Measurements from ENCODE around the gene C10orf105.

Gene C10orf105

DNA sequence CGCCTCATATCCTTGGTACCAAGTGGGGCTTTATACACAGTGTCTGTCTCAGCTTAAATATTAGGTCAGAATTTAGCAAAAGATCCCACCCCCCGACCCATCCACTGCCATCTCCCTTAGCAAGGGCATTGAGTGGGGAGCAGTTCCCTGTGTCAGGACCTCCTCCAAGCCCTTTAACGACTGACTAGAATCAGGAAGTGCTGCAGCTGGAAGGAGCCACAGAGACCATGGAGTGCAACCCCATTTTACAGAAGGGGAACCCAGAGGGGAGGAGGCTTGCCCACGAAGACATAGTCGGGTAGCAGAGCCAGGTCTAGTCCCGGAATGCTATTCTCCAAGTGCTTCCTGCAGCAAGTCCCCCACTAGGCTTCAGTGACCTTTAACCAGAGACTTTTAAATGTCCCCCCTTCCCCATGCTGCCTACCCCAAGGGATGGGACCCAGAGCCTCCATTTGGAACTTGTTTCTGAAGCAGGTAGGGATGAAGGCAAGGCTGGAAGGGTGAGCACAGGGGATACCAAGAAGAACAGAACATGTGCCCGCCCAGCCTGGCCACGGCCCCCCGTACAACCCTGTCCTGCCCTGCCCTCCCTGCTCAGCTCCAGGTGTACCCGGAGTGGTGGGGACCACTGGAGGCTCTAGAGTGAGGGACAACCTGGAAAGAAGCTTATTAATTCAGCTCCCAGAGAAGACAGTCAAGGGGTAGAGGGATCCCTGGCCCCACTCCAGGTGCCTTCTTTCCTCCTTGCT, 41.3 kb downstream of the C10orf105 start:
- no peaks in the 10 kb centered on the region for H3K79me1 ChIP-seq (ENCODE audit: low read length)
- H3K4me2 ChIP-seq (ENCODE audit: low read length), result no peak overlapping the region
- DNase-seq, result no peak
- H2AK5ac ChIP-seq (ENCODE audit: low read length), result no peak overlapping the region
- no peak overlapping the region for H3K23ac ChIP-seq (ENCODE audit: low read length)
- H3K4me3 ChIP-seq (ENCODE audit: low read depth, low read length), result no peak overlapping the region
- no peaks in the 10 kb centered on the region for H3K36me3 ChIP-seq (ENCODE audit: control insufficient read depth in 1 of 2, insufficient read depth in 2 of 2, low read length in 2 of 2)
- H4K8ac ChIP-seq (ENCODE audit: low read depth, low read length), result no peak overlapping the region
- H3K27me3 ChIP-seq (ENCODE audit: insufficient read depth, low read length), result no peaks in the 10 kb centered on the region
- H4K91ac ChIP-seq (ENCODE audit: low read depth, low read length), result no peak overlapping the region
- WGBS (ENCODE audit: extremely low coverage, insufficient coverage, insufficient read length), result no CpG with 5 or more reads among the region's 10 CpGs
- H3K4ac ChIP-seq (ENCODE audit: low read depth, low read length), result no peak overlapping the region
- H2BK5ac ChIP-seq (ENCODE audit: low read depth, low read length, poor library complexity), result no peak overlapping the region
- H4K12ac ChIP-seq (ENCODE audit: low read depth, low read length), result no peak overlapping the region
- H3K4me1 ChIP-seq (ENCODE audit: control insufficient read depth in 1 of 2, insufficient read depth in 2 of 2, low read length in 2 of 2), result no peaks in the 10 kb centered on the region
- H3K79me2 ChIP-seq (ENCODE audit: control insufficient read depth, insufficient read depth, low read length, poor library complexity), result no peaks in the 10 kb centered on the region
- H3K27ac ChIP-seq (ENCODE audit: low read depth, low read length), result no peak overlapping the region
- H2BK120ac ChIP-seq (ENCODE audit: insufficient read depth, low read length, poor library complexity), result no peak overlapping the region
- H3K9me3 ChIP-seq (ENCODE audit: insufficient read depth, low read depth, low read length), result no peaks in the 10 kb centered on the region
- no peak overlapping the region for H3K9ac ChIP-seq (ENCODE audit: low read length)
- no peak overlapping the region for H2AFZ ChIP-seq (ENCODE audit: insufficient read depth, low read length, poor library complexity)
- no peak overlapping the region for H3K18ac ChIP-seq (ENCODE audit: low read length)
- no peak overlapping the region for H3K14ac ChIP-seq (ENCODE audit: low read length)
- no peak overlapping the region for H2BK12ac ChIP-seq (ENCODE audit: low read length)

DNA sequence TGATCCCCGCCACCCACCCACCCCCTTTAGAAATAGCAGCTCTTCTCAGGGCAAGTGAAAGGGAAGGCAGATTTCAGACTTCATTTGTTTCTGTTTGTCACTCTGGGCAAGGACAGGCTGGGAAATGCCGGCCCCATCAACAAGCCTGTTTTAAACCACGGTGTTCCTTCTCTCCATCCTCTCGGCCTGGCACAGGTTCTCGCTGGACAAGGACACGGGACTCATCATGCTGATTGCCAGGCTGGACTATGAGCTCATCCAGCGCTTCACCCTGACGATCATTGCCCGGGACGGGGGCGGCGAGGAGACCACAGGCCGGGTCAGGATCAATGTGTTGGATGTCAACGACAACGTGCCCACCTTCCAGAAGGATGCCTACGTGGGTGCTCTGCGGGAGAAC, 42.3 kb downstream of the C10orf105 start:
- Histone ChIP-seq H3K23ac (ENCODE audit: low read length) (no peak overlapping the region), H2AK5ac (ENCODE audit: low read length) (no peak overlapping the region), H3K79me2 (ENCODE audit: control insufficient read depth, insufficient read depth, low read length, poor library complexity) (no peaks in the 10 kb centered on the region), H4K12ac (ENCODE audit: low read depth, low read length) (no peak overlapping the region), H2BK12ac (ENCODE audit: low read length) (no peak overlapping the region), H3K4me2 (ENCODE audit: low read length) (no peak overlapping the region), H2BK5ac (ENCODE audit: low read depth, low read length, poor library complexity) (no peak overlapping the region), H3K79me1 (ENCODE audit: low read length) (no peaks in the 10 kb centered on the region), H3K27ac (ENCODE audit: low read depth, low read length) (no peak overlapping the region), H4K91ac (ENCODE audit: low read depth, low read length) (no peak overlapping the region), H3K4me3 (ENCODE audit: low read depth, low read length) (no peak overlapping the region), H3K18ac (ENCODE audit: low read length) (no peak overlapping the region), H3K9me3 (ENCODE audit: insufficient read depth, low read depth, low read length) (no peaks in the 10 kb centered on the region), H3K27me3 (ENCODE audit: insufficient read depth, low read length) (no peaks in the 10 kb centered on the region), H3K4me1 (ENCODE audit: control insufficient read depth in 1 of 2, insufficient read depth in 2 of 2, low read length in 2 of 2) (no peaks in the 10 kb centered on the region), H3K36me3 (ENCODE audit: control insufficient read depth in 1 of 2, insufficient read depth in 2 of 2, low read length in 2 of 2) (no peaks in the 10 kb centered on the region), H2BK120ac (ENCODE audit: insufficient read depth, low read length, poor library complexity) (no peak overlapping the region), H3K14ac (ENCODE audit: low read length) (no peak overlapping the region), H3K9ac (ENCODE audit: low read length) (no peak overlapping the region), H2AFZ (ENCODE audit: insufficient read depth, low read length, poor library complexity) (no peak overlapping the region), H4K8ac (ENCODE audit: low read depth, low read length) (no peak overlapping the region), H3K4ac (ENCODE audit: low read depth, low read length) (no peak overlapping the region)
- WGBS (ENCODE audit: extremely low coverage, insufficient coverage, insufficient read length), result no CpG with 5 or more reads among the region's 17 CpGs
- DNase-seq, result no peak

DNA sequence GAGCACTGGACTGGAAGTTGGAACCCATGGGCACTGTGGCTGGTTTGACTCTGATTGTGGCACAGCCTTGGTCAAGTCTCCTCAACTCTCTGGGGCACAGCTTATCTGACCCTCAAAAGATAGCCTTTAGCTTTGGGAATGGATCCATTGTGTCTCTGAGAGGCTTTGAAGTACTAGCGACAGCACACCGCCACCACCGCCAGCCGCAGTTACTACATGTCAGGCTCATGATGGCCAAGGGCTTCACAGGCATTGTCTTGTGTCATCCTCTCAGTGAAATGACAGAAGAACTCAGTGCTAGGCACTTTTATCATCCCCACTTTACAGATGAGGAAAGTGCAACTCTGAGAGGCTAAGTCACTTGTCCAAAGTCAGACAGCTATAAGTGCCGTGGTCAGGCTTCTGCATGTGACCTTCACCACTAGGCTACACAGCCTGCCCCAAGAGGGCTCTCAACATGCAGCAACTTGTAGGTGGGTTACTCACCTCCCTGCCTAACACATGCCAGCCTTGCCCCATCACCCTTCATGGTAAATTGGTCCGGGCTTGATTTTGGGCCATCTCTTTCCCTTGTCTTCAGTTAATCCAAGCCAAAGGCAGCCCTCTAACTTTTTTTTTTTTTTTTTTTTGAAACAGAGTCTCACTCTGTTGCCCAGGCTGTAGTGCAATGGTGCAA, 44.1 kb downstream of the C10orf105 start:
- Histone ChIP-seq H2BK120ac (ENCODE audit: insufficient read depth, low read length, poor library complexity) (no peak overlapping the region), H2AK5ac (ENCODE audit: low read length) (no peak overlapping the region), H3K4me1 (ENCODE audit: control insufficient read depth in 1 of 2, insufficient read depth in 2 of 2, low read length in 2 of 2) (no peaks in the 10 kb centered on the region), H3K79me2 (ENCODE audit: control insufficient read depth, insufficient read depth, low read length, poor library complexity) (no peaks in the 10 kb centered on the region), H3K79me1 (ENCODE audit: low read length) (no peaks in the 10 kb centered on the region), H3K18ac (ENCODE audit: low read length) (no peak overlapping the region), H4K12ac (ENCODE audit: low read depth, low read length) (no peak overlapping the region), H3K4me2 (ENCODE audit: low read length) (no peak overlapping the region), H4K91ac (ENCODE audit: low read depth, low read length) (no peak overlapping the region), H2BK5ac (ENCODE audit: low read depth, low read length, poor library complexity) (no peak overlapping the region), H3K9ac (ENCODE audit: low read length) (no peak overlapping the region), H3K27me3 (ENCODE audit: insufficient read depth, low read length) (no peaks in the 10 kb centered on the region), H3K4me3 (ENCODE audit: low read depth, low read length) (peak overlapping the region; percentile 49), H3K23ac (ENCODE audit: low read length) (no peak overlapping the region), H3K4ac (ENCODE audit: low read depth, low read length) (no peak overlapping the region), H3K36me3 (ENCODE audit: control insufficient read depth in 1 of 2, insufficient read depth in 2 of 2, low read length in 2 of 2) (no peaks in the 10 kb centered on the region), H3K14ac (ENCODE audit: low read length) (no peak overlapping the region), H2BK12ac (ENCODE audit: low read length) (no peak overlapping the region), H3K9me3 (ENCODE audit: insufficient read depth, low read depth, low read length) (no peaks in the 10 kb centered on the region), H4K8ac (ENCODE audit: low read depth, low read length) (no peak overlapping the region), H3K27ac (ENCODE audit: low read depth, low read length) (no peak overlapping the region), H2AFZ (ENCODE audit: insufficient read depth, low read length, poor library complexity) (no peak overlapping the region)
- WGBS (ENCODE audit: extremely low coverage, insufficient coverage, insufficient read length), result no CpG with 5 or more reads among the region's 6 CpGs
- no peak for DNase-seq

DNA sequence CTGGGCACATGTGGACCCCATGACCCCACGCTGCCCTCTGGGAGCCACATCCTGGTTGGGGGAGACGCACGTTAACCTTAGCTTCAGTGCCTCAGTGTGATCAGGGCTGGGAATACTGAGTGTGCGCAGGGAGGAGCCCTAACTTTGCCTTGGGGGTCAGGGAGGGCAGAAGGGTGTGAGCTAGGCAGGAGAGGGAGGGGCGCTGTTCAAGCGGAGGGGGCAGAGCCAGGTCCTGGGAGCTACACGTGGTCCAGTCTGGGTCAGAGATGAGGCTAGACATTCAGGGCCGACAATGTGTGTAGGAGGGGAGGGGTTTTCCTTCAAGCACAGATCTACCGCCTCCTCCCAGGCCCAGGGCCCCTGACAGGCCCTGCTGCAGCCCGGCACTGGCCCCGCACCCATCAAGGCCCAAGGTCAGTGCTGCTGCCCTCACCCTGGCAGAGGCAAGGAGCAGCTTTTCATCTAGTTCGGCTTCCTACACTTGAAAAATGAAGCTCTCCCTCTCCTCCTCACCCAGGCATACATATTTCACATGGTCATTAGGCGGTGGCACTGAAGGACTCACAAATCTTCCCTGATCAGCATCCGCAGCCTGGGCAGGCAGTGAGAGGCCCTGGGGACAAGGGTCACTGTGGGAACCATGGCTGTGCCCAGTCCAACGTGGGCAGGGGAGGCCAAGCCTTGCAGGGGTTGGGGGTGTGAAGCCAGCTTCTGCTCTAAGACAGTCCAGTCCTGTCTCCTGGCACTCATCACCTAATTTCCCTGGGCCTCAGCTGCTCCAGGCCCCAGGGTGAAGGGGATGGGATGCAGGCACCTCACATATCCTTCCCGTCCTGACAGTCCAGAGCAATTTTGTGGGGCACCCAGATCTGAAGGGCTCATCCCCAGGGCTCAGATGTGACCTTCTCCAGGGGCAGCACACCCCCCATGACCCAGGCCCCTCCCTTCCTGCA, 47.3 kb downstream of the C10orf105 start:
- no peak for DNase-seq
- Histone ChIP-seq H4K8ac (ENCODE audit: low read depth, low read length) (no peak overlapping the region), H3K18ac (ENCODE audit: low read length) (no peak overlapping the region), H2AFZ (ENCODE audit: insufficient read depth, low read length, poor library complexity) (no peak overlapping the region), H3K27me3 (ENCODE audit: insufficient read depth, low read length) (no peaks in the 10 kb centered on the region), H3K9me3 (ENCODE audit: insufficient read depth, low read depth, low read length) (no peaks in the 10 kb centered on the region), H3K27ac (ENCODE audit: low read depth, low read length) (no peak overlapping the region), H3K79me1 (ENCODE audit: low read length) (no peaks in the 10 kb centered on the region), H2BK120ac (ENCODE audit: insufficient read depth, low read length, poor library complexity) (no peak overlapping the region), H3K36me3 (ENCODE audit: control insufficient read depth in 1 of 2, insufficient read depth in 2 of 2, low read length in 2 of 2) (no peaks in the 10 kb centered on the region), H3K4ac (ENCODE audit: low read depth, low read length) (no peak overlapping the region), H2AK5ac (ENCODE audit: low read length) (no peak overlapping the region), H2BK5ac (ENCODE audit: low read depth, low read length, poor library complexity) (no peak overlapping the region), H3K4me1 (ENCODE audit: control insufficient read depth in 1 of 2, insufficient read depth in 2 of 2, low read length in 2 of 2) (no peaks in the 10 kb centered on the region), H3K4me2 (ENCODE audit: low read length) (no peak overlapping the region), H3K9ac (ENCODE audit: low read length) (no peak overlapping the region), H4K91ac (ENCODE audit: low read depth, low read length) (no peak overlapping the region), H2BK12ac (ENCODE audit: low read length) (no peak overlapping the region), H4K12ac (ENCODE audit: low read depth, low read length) (no peak overlapping the region), H3K79me2 (ENCODE audit: control insufficient read depth, insufficient read depth, low read length, poor library complexity) (no peaks in the 10 kb centered on the region), H3K14ac (ENCODE audit: low read length) (no peak overlapping the region), H3K23ac (ENCODE audit: low read length) (no peak overlapping the region), H3K4me3 (ENCODE audit: low read depth, low read length) (no peak overlapping the region)
- WGBS (ENCODE audit: extremely low coverage, insufficient coverage, insufficient read length), result no CpG with 5 or more reads among the region's 16 CpGs
